ENCODE results near the gene EPHA8.

The EPHA8 gene

DNA sequence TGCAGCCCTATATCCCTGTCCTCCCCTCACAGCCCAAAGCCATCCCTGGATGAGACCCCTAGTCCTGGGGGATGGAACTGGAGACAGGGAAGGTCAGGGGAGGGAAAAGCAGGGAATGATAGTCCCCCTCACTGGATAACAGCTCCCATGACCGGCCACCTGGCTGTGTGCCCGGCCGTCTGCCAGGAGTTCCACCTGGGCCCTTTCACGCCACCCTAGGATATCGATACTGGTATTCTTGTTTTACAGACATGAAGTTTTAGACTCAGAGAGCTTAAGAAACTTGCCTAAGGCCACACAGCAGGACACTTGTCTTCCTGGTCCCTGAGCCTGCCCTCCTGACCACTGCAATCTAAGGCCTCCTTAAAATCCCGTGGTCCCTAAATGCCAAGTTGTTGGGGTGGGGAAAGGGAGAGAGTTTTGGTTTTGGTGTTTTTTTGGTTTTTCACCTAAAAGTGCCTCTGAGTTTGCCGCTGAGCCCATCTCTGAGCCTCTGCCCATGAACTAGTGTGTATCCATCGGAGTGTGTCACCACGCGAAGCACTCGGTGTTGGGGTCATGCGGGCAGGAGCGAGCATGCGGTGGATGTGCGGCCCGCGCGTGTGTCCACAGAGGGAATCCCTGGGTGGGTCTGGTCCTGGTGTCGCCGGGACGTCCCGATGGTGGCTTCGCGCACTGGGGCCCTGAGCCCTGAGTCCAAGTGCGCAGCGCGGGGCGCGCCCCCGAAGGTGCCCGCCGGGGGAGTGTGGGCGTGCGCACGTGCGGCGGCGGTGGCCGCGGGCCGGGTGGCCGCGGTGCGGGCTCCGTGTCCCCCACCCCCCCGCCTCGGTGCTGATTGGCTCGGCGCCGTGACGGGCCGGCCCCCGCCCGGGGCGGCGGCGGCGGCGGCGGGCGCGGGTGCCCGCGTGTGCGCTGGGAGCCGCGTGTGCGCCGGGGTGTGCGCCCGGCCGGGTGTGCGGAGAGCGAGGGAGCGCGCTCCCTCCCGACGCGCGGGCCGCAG, at the start of gene EPHA8:
Gene EPHA8, plus strand, starts transcription at position 906 of the 1,000 bp plus-strand sequence. CDS start 147 bp downstream, outside the sequence.
- no peak for DNase-seq

DNA sequence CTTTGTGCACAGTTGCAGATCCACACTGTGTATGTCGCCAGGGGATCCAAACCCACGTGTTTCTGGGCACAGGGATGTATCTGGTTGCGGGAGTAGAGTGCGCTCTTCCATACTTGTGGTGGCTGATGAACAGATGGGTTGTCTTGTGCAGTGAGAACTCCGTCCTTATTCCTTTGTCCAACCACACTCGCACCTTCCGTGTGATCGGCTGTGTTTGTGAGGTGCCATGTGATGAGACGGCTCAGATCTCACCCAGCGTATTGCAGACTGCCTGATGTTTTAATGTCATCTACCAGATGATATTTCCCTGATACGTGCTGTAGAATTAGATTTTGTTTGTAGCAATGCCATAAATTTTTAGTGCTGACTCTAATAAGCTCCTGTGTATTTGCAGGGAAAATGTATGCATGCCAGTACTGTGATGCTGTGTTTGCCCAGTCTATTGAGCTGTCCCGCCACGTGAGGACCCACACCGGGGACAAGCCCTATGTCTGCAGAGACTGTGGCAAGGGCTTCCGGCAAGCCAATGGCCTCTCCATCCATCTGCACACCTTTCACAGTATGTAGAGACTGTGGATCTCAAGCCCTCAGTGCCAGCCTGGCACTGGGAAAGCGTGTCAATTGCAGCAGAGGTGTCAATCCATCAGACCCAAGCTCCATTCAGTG, 46.2 kb upstream of the EPHA8 start:
- DNase-seq, result no peak

DNA sequence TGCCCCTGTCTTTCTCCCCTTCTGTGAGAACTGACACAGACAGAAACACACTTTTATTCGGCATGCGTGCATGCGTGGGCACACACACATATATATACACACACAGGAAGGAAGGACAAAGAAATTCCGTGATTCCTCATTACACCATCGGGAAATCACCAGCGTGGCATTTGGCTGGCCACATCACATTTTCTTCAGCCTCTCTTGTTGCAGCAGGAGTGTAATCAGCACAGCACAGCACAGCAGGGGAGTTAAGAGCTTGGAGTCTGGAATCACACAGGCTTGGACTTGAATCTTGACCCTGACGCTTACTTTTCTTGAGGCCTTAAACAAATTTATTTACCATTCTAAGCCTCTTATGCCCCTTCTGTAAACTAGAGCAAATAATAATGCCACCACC, 45.3 kb upstream of the EPHA8 start:
- DNase-seq, result no peak

DNA sequence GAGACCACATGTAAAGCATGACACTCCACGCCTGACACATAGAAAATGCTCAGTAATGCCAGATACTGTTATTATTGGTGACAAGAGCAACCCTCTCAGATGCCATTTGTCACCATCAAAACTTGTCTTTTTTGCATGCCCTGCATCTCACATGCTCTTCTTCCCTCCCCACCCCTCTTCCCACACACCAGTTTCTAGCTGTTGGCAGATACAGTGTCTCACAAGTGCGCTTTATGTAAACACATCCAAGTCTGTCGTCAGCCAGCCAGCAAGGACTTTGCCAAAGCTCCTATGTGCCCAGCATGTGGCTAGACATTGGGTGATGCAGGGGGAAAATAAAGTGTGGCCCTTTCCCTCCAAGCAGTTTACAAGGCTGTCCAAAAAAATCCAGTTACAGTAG, 44.9 kb upstream of the EPHA8 start:
- no peak for DNase-seq

DNA sequence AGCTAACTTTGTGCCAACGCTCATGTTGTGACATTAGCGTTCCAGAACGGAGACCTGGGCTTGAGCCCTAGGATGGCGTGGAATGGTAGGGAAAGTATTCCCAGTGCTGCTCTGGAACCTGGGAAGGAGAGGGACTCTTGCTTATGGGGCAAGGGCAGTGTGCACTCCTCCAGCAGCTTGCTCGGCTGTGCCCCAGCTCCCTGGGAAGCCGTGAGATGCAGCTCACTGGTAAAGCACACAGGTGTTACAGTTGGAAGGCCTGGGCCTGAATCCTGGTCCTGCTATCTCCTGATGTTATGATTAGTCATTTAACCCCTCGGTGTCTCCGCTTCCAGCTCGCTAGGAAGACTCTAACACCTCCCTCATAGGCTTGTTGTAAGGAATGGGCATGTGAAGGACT, 42.4 kb upstream of the EPHA8 start:
- no peak for DNase-seq

DNA sequence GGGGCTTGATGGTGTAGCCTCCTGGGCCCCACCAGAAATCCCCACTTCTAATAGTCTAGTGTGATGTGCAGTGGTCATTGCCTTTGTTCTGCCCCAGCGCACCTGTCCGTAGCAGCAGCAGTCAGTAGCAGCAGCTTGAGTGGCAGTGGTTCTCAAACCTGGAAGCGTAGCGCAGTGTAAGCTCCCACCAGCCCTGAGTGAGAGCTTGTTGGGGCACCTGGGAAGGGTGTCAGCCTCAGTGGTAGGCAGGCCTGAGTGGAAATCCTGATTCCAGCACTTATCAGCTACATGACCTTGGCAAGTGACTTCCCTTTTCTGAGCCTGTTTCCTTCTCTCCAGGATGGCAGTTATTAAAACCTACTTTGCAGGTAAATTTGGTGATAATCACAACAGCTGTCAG, 41.6 kb upstream of the EPHA8 start:
- DNase-seq, result no peak

DNA sequence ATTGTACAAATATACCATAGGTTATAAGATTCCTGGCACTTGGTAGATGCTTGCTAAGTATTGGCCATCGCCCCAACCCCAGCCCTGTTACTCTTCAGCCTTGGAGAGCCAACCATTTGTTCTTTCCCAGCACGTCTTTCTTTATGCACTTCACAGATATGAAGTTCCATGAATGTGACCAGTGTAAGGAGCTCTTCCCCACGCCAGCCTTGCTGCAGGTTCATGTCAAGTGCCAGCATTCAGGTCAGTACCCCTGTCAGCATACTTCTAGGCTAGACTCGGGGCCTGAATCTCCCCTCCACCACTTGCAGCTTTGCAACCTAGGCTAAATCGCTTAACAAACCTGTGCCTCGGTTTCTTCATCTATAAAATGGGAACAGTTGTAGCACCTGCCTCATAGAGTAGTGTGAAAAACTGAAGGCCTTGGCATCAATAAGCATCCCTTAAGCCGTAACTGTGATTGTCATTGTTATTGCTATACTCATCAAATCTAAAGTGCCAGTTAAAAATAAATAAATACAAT, 41.0 kb upstream of the EPHA8 start:
- DNase-seq, result no peak

DNA sequence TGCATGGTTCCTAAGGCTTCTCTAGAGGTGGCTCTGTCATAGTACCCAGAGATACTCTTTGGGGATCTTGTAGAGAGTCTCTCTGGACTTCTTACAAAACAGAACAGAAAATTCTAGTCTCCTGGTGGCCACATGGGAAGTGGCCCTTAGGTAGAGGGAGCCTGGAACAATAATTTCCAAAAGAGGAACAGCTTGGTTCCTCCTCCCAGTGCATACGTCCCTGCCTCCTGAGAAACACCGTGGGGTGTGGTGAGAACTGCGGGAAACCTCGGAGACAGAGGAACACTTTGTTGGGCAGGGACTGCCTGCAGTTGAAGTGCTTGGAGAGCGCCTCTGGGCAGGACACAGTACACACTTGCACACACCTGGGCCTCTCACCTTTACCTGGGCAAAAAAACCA, 38.8 kb upstream of the EPHA8 start:
- no peak for DNase-seq

DNA sequence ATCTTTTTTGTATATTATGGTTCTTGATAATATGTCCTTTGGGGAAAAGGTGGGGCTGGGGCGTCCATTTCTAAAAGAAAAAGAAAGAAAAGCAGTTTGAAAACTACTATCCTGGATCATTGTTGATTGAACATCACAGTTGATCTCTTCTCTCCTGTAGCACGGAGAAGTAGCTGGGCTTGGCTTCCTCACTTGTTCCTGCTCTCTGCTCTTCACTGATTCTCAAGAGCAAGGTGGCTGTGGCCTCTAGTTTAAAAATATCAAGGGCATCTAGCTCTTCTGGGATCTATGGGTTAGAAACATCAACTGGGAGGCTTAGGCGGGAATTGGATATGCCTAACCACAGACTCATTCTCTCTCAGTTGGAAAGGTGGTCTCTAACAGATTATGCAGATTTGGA, 38.1 kb upstream of the EPHA8 start:
- no peak for DNase-seq

DNA sequence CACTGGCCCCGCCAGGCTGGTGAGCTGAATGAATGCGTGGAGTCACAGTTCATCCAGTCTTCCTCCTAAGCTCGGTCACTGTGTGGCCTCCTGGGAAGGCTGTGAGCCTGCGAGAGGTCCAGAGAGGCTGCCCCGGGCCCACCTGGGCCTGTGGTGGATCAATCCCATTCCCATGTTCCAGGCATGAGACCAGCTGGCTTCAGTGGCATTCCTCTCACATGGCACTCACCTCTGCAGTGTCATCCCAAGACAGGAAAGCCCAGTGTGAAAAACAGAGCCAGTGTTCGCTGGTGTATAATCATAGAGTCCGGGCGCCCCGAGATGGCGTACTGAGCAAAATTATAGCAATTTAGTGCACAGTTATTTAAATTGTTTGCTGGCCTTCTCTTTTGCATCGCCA, 37.6 kb upstream of the EPHA8 start:
- no peak for DNase-seq

DNA sequence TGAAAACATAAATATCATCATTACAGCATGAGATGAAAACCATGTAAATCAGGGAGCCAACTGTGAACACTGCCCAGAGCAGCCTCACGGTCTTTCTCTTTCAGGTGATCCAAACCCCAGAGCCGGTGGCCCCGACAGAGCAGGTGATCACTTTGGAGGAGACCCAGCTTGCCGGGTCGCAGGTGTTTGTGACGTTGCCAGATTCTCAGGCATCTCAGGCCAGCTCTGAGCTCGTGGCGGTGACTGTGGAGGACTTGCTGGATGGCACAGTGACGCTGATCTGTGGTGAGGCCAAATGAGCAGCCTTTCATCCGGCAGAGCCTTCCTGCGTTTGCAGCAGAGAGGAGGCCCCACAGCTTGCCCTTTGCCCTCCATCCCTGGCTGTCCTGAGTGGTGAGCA, 37.2 kb upstream of the EPHA8 start:
- no peak for DNase-seq

DNA sequence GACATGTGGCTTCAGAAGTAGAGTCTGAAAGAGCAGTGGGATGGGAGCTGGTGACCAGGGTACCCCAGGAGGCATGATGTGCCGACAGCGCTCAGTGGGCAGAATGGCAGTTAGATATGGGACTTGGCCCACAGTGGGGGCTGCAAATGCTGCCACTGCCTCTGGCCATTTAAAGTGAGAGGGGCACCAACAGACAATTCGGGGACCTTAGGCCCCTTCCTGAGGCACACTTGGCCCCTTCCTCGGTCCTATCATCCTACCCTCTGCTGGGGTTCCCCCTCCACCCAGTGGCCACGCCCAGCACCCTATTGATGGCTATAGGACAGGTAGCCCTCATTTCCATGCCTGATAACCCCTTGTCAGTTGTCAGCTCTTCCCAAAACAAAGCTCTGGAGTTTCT, 36.6 kb upstream of the EPHA8 start:
- DNase-seq, result no peak

DNA sequence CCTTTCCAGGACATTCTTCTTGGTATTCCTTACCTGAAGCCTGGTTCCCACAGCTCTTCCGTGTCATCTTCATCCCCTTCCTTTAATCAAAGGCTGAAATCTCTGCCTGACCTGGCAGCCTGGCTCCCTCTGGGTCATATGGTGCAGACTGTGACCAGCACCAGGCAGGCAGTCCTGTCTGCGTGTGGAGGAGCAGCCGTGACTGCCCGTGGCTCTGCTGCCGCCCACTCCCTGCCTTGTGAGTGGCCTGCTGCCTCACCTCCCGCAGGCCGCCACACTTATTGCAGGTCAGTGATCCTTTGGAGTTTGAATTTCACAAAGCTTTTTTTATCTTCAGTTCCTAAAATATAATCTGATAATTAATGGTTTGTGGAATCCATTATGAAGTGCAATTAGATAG, 36.2 kb upstream of the EPHA8 start:
- no peak for DNase-seq

DNA sequence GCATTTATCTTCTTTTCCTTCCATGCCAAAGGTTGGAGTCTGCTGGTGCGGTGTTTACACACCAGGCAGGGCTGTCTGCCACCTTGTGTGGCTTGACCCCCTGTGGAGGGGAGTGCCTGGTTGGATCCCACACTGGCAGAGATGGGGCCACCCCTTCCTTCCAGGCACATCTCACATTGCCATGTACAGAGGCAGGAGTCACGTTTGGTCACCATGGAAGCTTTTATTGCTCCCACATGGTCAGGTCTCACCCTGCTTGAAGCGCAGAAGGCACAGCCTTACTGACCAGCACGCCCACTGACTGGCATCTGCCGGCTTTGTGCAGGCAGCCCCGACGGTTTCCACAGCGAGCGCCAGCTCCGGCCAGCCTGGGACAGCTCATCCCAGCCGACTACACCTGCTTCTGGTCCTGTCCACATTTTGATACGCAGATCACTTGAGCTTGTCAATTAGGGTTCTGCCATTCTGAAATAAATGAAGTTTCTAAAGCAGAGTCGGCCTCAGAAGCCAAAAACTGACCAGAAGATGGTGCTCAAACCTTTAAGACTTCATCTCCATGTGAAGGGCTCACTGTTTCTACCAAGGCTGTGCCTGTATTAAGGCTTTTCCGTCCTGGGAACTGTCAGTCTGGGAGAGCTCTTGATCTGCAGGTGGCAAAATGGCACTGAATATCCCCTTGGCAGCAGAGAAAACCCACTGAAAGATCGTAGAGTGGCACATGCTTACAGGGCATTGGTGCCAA, 35.6 kb upstream of the EPHA8 start:
- DNase-seq, result no peak

DNA sequence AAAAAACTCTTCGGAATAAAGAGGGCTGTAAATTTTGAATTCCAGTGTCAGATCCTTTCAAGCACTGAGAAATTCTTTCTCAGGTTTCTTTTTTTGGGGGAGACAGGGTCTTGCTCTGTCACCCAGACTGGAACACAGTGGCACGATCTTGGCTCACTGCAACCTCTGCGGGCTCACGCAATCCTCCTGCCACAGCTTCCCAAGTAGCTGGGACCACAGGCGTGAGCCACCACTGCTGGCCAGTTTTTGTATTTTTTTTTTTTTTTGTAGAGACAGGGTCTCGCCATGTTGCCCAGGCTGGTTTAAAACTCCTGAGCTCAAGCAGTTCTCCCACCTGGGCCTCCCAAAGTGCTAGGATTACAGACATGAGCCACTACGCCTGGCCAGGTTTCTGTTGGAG, 34.8 kb upstream of the EPHA8 start:
- DNase-seq, result no peak

DNA sequence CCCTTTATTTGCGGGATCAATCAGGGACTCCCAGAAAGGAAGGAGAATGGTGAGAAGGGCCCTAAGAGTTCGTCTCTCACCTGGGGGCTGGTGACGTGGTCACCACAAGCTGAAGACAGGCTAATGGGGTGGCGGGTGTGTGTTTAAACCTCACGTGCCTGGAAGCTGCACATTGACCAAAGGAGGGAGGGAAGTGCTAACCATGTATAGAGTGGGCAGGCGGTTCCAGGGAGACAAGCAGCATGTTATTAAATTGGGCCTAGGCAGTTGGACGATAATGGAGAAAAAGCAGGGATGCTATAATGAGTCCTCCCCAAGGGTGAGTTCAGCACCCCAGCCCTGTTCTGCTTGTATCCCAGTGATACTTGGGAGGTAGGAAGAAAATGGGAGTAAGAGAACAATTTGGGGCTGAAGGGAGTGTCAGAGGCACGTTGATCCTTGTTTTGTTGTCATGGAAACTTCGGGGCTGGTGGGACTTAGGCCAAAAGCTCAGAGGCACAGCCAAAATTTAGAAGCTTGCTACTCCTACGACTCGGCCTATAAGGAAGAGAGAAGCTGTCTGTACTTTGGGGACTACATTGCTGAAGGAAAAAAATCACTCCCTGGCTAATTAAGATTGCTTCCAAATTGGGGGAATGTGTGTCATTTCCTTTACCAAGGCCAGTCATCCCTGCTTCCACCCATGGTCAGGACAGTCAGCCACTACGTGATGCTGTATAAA, 33.2 kb upstream of the EPHA8 start:
- DNase-seq, result no peak

DNA sequence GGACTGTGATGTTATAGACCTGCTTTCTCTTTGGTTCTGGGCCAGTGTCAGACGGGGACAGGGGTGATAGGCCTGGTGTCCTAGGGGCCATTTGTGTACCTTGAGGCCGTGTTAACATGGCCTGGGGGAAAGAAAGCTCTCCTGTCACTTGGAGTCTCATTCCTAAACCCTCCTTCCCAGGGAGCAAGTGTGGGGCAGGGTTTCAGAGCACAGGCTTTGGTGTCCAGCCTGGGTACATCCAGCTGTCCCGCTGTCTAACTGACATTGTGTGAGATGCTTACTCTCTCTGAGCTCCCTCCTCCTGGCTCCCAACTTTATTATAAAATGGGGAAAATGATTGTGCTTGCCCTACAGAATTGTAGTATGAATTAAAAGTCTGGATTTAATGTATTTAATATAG, 32.6 kb upstream of the EPHA8 start:
- DNase-seq, result no peak

DNA sequence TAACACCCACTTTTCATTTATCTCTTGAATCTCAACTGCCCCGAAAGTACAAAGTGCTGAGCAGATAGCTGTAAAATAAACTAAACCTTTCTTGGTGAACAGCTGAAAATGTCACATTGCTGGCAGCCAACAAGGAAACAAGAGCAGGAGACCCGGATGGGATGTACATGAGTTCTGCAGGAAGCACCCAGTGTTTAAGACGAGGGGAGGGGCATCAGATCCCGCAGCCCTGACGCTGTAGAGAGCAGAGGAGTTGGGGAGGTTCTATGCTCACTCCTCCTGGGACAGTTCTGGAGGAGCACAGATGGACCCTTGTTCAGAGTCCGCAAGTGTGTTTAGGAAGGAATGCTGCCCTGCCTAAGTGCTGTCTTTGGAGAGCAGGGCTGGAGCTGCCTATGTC, 32.0 kb upstream of the EPHA8 start:
- DNase-seq, result no peak

DNA sequence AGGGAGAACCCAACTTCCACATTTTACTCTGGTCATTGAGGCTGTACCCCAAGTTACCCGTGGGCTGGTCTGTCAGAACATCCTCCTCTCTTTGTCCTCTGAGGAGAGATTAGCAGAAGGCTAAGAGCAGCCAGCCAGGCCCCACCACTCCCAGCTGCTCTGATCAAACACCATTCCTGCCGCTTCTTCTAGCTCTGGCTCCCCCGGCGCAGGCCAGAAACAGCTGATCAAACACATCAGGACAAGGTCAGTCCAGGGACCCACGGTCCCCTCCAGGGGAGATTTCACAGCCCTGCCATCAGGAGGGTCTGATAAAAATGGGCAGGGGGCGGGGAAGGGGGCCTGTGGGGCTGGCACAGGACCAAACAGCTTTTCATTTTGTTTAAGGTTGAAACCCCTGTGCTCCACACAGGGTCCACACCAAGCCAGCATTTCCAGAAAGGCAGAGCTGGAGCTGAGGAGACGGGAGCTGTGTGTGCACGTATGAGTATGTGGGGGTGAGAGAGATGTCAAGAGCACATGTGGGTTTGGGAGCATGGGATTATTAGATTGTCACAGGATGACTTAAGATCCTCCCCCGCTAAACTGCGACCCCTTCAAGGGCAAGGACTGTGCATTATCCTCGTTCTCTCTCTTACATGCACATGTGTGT, 29.9 kb upstream of the EPHA8 start:
- DNase-seq, result no peak

DNA sequence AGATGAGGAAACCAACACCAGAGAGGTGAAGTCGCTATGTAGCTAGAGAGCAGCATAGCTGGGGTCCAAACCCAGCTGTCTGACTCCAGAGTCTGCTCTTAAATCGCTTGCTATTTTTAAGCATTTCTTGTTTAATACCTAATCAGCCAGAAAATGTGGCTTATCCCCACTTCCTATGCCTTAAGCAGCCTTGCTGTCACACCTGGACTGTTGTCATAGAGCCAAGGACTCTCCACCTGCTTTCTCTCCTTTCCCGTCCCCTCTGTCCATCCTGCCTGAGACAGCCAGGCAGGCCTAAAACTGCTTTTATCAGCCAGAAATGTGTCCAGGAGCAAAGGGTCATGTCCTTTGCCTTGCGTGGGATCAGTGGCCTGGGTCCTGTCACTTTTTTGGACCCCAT, 28.3 kb upstream of the EPHA8 start:
- no peak for DNase-seq

DNA sequence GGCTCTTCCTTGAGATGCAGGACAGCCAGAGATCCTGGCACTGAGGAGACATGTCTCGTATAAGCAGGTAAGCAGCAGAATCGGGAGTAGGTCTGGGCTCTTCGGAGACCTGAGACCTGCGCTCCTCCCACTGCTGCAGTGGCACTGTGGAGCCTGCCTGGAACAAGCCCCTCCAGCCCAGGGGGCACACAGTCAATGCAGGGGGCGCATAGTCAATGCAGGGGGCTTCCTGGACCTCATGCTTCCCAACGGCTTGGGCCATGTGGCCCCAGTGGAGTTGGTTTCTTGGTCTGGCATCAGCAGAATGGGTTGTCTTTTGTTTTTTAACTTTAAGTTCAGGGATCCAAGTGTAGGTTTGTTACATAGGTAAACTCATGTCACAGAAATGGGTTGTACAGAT, 27.9 kb upstream of the EPHA8 start:
- no peak for DNase-seq

DNA sequence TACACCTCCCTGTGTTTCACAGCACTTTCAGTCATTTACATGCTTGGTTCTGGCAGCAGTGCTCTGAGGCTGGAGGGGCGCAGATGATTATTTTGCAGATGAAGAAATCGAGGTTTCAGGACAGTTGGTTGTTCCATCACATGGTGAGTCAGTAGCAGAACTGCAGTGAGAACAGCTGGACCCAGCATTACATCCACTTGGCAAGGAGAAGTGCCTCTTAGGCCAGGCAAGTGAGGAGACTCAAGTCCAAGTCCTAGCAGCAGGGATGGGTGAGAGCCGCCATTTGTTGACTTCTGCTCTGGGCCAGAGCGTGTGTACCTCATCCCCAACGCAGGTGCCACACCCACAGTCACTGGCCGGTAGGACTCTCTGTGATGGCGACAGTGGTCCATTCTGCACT, 26.8 kb upstream of the EPHA8 start:
- DNase-seq, result no peak
